ENCODE data around the gene EXOC4.
"Not testable (repeated sequence)": the region's sequence is repeated elsewhere in the genome, so short reads cannot be mapped to it uniquely, and the experiment has no call there.

The EXOC4 gene

GRCh38 chr7:133319842-133320241, 67.0 kb downstream of the EXOC4 start:
- FAIRE-seq, result no peak

GRCh38 chr7:133320891-133321290, 68.0 kb downstream of the EXOC4 start:
- FAIRE-seq, result no peak

- FAIRE-seq, result not testable (repeated sequence)
Observed at GRCh38 chr7:133321366-133321765, 68.5 kb downstream of the EXOC4 start.

- FAIRE-seq, result not testable (repeated sequence)
Observed at GRCh38 chr7:133326745-133327144, 73.9 kb downstream of the EXOC4 start.

- FAIRE-seq, result not testable (repeated sequence)
Observed at GRCh38 chr7:133328021-133328420, 75.1 kb downstream of the EXOC4 start.

GRCh38 chr7:133330085-133330484, 77.2 kb downstream of the EXOC4 start:
- FAIRE-seq, result no peak

GRCh38 chr7:133331861-133332260, 79.0 kb downstream of the EXOC4 start:
- FAIRE-seq, result no peak

- no peak for FAIRE-seq
Observed at GRCh38 chr7:133339772-133340171, 86.9 kb downstream of the EXOC4 start.

- peak; percentile 63 for FAIRE-seq
Observed at GRCh38 chr7:133344275-133344674, 91.4 kb downstream of the EXOC4 start.

GRCh38 chr7:133345690-133346421, 93.0 kb downstream of the EXOC4 start:
- FAIRE-seq, result no peak

- FAIRE-seq, result no peak
Observed at GRCh38 chr7:133348250-133348649, 95.4 kb downstream of the EXOC4 start.

- no peak for FAIRE-seq
Observed at GRCh38 chr7:133349101-133349500, 96.2 kb downstream of the EXOC4 start.

- no peak for FAIRE-seq
Observed at GRCh38 chr7:133352430-133352829, 99.6 kb downstream of the EXOC4 start.

- FAIRE-seq, result no peak
Observed at GRCh38 chr7:133353775-133354174, 100.9 kb downstream of the EXOC4 start.

- FAIRE-seq, result no peak
Observed at GRCh38 chr7:133354546-133355324, 101.9 kb downstream of the EXOC4 start.

GRCh38 chr7:133355325-133355708, 102.4 kb downstream of the EXOC4 start:
- FAIRE-seq, result no peak

- no peak for FAIRE-seq
Observed at GRCh38 chr7:133355822-133356221, 102.9 kb downstream of the EXOC4 start.

GRCh38 chr7:133358708-133359107, 105.8 kb downstream of the EXOC4 start:
- FAIRE-seq, result no peak

GRCh38 chr7:133359449-133359848, 106.6 kb downstream of the EXOC4 start:
- FAIRE-seq, result no peak

GRCh38 chr7:133360201-133360600, 107.3 kb downstream of the EXOC4 start:
- no peak for FAIRE-seq

GRCh38 chr7:133361806-133362205, 108.9 kb downstream of the EXOC4 start:
- FAIRE-seq, result peak; percentile 15

- FAIRE-seq, result no peak
Observed at GRCh38 chr7:133364959-133365690, 112.2 kb downstream of the EXOC4 start.

GRCh38 chr7:133365917-133366316, 113.0 kb downstream of the EXOC4 start:
- no peak for FAIRE-seq

- FAIRE-seq, result no peak
Observed at GRCh38 chr7:133367561-133367960, 114.7 kb downstream of the EXOC4 start.
